GM12864 (cell line): ENCODE results near the gene DEK.

Source experiments
- DNase-seq: peaks from one replicate; pipeline ENCODE4 v3.0.0-alpha.2; 2011; ENCODE audit warnings: low read depth
- H3K4me3 ChIP-seq: 2 replicates; pipeline ENCODE4 v1.5.1; 2011; ENCODE audit warnings: mild to moderate bottlenecking, low read depth, low read length, control low read depth
- TF ChIP-seq, protein P1 (sequence below): IDR thresholded peaks from 2 replicates; pipeline ENCODE4 v1.5.1; 2011; ENCODE audit warnings: low read depth, mild to moderate bottlenecking, moderate library complexity, low read length, control low read depth, inconsistent platforms; ENCODE audit errors: missing control alignments

The DEK gene

DNA sequence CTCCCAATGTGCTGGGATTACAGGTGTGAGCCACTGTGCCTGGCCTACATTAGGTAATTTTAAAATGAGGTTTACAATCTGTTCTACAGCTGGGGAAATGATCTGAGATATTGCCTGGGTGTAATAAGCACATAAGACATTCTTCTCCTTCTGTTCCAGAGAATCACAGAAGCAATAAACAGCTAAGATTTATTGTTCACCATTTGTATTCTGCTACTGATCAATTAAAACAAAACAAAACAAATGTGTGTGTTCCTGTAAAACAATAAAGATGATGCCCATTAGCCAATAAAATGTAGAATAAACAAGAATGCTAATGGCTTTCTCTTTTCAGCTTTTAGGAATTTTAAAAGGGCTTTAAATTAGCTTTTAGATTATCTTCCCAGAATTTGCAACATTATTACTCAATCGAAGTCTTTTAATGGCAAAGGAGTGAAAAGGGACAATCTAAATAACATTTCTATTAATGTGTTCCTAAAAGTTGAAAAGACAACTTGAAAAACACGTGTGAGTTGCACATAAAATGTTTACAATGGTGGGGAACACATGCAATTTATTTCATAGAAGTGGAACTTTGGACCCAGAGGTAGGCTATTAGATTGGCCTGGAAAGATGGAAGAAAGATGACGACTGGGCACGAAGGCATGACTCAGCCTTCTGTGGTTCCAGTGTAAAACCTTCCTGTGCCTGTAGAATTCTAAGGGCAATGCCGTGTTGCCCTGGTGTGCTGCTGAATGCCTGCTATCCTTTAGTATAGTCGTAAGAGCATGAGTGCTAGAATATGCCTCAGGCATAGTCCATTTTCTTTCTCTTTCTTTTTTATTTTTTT, 29.0 kb upstream of the DEK start:
- TF ChIP-seq, protein P1, sequence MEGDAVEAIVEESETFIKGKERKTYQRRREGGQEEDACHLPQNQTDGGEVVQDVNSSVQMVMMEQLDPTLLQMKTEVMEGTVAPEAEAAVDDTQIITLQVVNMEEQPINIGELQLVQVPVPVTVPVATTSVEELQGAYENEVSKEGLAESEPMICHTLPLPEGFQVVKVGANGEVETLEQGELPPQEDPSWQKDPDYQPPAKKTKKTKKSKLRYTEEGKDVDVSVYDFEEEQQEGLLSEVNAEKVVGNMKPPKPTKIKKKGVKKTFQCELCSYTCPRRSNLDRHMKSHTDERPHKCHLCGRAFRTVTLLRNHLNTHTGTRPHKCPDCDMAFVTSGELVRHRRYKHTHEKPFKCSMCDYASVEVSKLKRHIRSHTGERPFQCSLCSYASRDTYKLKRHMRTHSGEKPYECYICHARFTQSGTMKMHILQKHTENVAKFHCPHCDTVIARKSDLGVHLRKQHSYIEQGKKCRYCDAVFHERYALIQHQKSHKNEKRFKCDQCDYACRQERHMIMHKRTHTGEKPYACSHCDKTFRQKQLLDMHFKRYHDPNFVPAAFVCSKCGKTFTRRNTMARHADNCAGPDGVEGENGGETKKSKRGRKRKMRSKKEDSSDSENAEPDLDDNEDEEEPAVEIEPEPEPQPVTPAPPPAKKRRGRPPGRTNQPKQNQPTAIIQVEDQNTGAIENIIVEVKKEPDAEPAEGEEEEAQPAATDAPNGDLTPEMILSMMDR: no peak
- DNase-seq: no peak

DNA sequence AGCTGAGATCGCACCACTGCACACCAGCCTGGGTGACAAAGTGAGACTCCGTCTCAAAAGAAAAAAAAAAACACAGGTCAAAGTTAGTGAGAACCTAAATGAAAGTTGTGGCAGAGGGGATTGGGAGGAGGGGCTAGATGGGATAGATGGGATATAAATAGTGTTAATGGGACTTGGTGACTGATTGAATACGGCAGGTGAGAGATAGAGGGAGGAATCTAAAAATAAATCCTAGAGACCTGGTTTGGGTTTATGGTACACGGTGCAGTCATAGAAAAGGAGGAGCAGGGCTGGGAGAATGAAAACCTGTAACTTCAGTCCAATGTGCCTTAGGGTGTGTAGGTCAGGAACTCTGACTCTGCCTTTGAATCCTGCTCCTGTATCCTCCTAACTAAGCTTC, 25.0 kb upstream of the DEK start:
- TF ChIP-seq, protein P1: no peak
- H3K4me3 ChIP-seq: no peak overlapping the region
- no peak for DNase-seq

More for the DNA sequence above, 29.0 kb upstream of the DEK start:
- no peak overlapping the region for H3K4me3 ChIP-seq

DNA sequence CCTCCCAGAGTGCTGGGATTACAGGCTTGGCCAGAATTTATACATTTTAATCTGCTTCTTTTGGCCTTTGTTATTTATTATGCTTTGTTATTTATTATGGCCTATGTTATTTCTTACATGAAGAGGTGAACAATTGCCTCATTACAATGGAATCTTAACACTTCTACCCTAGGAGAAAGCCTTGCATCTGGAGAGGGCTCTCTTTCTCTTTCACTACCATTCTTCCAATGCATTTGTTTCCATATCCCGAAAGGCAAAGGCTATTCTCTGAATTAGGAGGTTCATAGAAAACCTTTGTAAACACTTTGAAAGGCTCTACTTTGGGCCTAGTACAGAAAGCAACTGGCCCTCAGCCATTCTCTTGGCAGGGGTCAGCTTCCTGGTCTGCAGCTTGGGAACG, 19.9 kb upstream of the DEK start:
- no peak overlapping the region for H3K4me3 ChIP-seq
- no peak for DNase-seq
- TF ChIP-seq, protein P1: no peak

- TF ChIP-seq, protein P1: no peak
- H3K4me3 ChIP-seq: no peak overlapping the region
- DNase-seq: no peak
These were observed 17.2 kb upstream of the DEK start for GRCh38 chr6:18281564-18281963.

GRCh38 chr6:18280084-18280483, 15.8 kb upstream of the DEK start:
- DNase-seq: no peak
- no peak overlapping the region for H3K4me3 ChIP-seq
- TF ChIP-seq, protein P1: no peak

- DNase-seq: no peak
- no peak overlapping the region for H3K4me3 ChIP-seq
- TF ChIP-seq, protein P1: no peak
These were observed 15.1 kb upstream of the DEK start for GRCh38 chr6:18279422-18279821.

- TF ChIP-seq, protein P1: no peak
- no peak overlapping the region for H3K4me3 ChIP-seq
- DNase-seq: no peak
These were observed 13.1 kb upstream of the DEK start for GRCh38 chr6:18277237-18278006.
